ACC112 (cell line): ENCODE measurements around the gene WDR6.

Source experiments
- H2AFZ ChIP-seq: fragments of 200-600 bp; sonication (generic); one replicate; pipeline ENCODE4 v1.6.0; 2017; ENCODE audit warnings: antibody characterized with exemption, low read length; ENCODE audit not compliant: unreplicated experiment
- H3K27ac ChIP-seq: fragments of 200-600 bp; sonication (generic); 2 replicates; pipeline ENCODE4 v1.5.1; 2014; ENCODE audit warnings: low read depth, mild to moderate bottlenecking, antibody characterized with exemption, low read length, moderate library complexity
- H3K27me3 ChIP-seq: fragments of 200-600 bp; sonication (generic); 2 replicates; pipeline ENCODE4 v1.6.1; 2014; ENCODE audit warnings: mild to moderate bottlenecking, antibody characterized with exemption, low read length, moderate library complexity, mixed read lengths; ENCODE audit not compliant: insufficient read depth
- H3K36me3 ChIP-seq: fragments of 200-600 bp; sonication (generic); 2 replicates; pipeline ENCODE4 v1.6.1; 2016; ENCODE audit warnings: mild to moderate bottlenecking, antibody characterized with exemption, low read length, moderate library complexity, mixed read lengths; ENCODE audit not compliant: insufficient read depth
- H3K4me1 ChIP-seq: fragments of 200-600 bp; sonication (generic); one replicate; pipeline ENCODE4 v1.6.1; 2016; ENCODE audit warnings: low read length, mixed read lengths; ENCODE audit not compliant: insufficient read depth, unreplicated experiment, control insufficient read depth
- H3K4me3 ChIP-seq: fragments of 200-600 bp; sonication (generic); 2 replicates; pipeline ENCODE4 v1.5.1; 2014; ENCODE audit warnings: mild to moderate bottlenecking, low read depth, low read length
- H3K79me2 ChIP-seq: fragments of 200-600 bp; sonication (generic); one replicate; pipeline ENCODE4 v1.6.0; 2016; ENCODE audit warnings: low read length; ENCODE audit not compliant: control insufficient read depth, unreplicated experiment, insufficient read depth

WDR6 gene

DNA sequence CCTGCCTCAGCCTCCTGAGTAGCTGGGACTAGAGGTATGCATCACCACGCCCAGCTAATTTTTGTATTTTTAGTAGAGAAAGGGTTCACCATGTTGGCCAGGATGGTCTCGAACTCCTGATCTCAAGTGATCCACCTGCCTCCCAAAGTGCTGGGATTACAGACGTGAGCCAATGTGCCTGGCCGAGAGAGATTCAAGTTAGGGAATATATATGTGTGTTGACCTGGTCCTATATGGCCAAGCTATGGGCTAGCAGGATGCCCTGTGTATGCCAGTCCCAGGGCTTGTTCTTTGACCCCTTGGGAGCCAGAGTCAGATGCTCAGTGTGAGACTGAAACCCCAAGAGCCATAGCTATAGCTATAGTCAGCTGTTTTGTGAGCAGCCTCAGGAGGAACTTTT, 16.6 kb downstream of the WDR6 start:
- H3K36me3 ChIP-seq = peaks cover 38% of the 10 kb centered on the region
- H3K4me1 ChIP-seq = peaks cover 55% of the 10 kb centered on the region
- H3K79me2 ChIP-seq = peaks cover 49% of the 10 kb centered on the region
- no peak overlapping the region for H3K4me3 ChIP-seq
- H3K27me3 ChIP-seq = no peaks in the 10 kb centered on the region
- no peak overlapping the region for H3K27ac ChIP-seq
- no peak overlapping the region for H2AFZ ChIP-seq

DNA sequence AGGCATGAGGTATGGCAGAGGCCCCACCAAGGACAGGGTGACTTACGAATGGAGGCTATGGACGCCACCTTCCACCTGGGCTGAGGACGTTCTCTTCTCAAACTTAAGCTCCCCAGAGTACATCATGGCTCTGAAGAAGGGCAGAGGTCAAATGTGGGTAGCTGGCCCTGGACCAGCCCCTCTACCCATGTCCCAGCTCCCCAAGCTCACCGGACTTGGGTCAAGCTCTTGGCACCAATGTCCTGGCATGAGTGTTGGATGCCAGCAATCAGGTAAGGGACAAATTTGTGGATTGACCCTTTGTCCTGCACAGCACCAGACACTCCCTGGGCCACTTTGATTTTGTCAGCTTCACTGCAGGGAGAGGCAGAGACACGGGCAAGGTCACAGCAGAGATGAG, 17.3 kb downstream of the WDR6 start:
- Histone ChIP-seq H3K79me2 (peaks cover 53% of the 10 kb centered on the region), H3K4me3 (no peak overlapping the region), H3K27ac (no peak overlapping the region), H3K36me3 (peaks cover 38% of the 10 kb centered on the region), H3K4me1 (peaks cover 55% of the 10 kb centered on the region), H2AFZ (no peak overlapping the region), H3K27me3 (no peaks in the 10 kb centered on the region)

DNA sequence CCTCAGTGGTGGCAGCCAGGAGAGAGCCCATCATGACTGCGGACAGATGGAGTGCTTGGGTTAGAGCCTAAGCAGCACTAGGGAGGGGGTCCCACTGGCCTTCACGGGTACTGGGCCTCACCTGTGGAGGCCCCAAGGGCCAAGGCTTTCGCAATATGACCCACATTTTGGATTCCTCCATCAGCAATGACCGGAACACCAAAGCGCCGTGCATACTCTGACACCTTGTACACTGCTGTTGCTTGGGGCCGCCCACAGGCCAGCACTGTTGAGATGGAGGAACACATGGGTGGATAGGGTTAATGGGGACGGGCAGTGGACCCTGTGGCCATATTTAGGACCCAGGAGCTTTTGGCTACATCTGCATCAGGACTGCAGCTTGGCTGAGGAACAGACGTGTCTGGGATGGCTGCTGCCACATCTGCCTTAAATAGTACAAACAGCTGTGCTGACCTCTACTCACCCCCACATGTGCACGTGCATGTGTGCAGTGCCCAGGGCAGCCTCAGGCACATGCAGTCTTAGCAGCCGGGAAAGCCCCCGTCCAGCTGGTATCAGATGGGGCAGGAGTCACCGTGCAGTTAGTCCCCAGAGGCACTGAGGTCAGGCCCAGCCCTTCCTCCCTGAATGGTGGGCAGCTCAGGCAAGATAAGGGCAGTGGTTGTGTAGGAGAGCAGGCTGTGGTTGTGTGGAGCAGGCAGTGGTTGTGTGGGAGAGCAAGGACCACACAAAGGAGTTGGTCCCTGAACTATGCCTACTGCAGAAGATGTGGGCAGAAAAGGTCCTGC, 18.0 kb downstream of the WDR6 start:
- no peak overlapping the region for H3K27ac ChIP-seq
- H3K36me3 ChIP-seq = peaks cover 38% of the 10 kb centered on the region
- H3K4me1 ChIP-seq = peaks cover 48% of the 10 kb centered on the region
- no peak overlapping the region for H3K4me3 ChIP-seq
- H3K79me2 ChIP-seq = peaks cover 50% of the 10 kb centered on the region
- H2AFZ ChIP-seq = no peak overlapping the region
- H3K27me3 ChIP-seq = no peaks in the 10 kb centered on the region

DNA sequence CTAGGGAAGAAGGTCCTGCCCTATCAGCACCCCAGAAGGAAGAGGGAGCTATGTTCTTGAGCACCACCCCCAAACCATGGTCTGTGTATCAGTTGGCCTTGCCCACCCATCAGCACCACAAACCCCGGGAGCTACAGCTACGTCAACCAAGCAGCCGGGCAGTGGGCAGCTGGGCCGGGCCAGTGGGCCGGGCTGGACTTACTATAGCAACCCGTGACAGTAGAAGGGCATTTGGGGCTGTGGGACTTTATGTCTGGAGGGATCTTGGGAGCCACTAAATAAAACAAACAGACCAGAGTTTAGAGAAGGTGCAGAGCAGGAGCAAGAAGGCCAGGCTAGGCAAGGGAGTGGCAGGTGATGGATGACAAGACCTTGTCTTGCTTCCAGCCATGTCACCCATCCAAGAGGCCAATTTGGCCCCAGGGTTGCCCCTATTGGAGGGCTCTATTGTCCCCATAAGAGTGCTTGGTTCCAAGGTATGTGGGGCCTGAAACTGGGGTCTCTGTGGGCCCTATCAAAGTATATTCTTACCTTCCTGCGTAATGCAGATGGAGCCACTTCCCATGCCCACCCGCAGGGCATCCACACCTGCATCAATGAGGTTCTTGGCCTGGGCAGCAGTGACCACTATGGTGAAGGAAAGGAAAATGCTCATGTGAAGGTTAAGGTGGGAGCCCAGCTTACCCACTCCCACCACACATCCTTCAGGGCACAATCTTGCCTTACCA, 18.8 kb downstream of the WDR6 start:
- Histone ChIP-seq H3K27ac (no peak overlapping the region), H3K36me3 (peaks cover 38% of the 10 kb centered on the region), H3K79me2 (peaks cover 42% of the 10 kb centered on the region), H3K27me3 (no peaks in the 10 kb centered on the region), H2AFZ (no peak overlapping the region), H3K4me1 (peaks cover 47% of the 10 kb centered on the region), H3K4me3 (no peak overlapping the region)

DNA sequence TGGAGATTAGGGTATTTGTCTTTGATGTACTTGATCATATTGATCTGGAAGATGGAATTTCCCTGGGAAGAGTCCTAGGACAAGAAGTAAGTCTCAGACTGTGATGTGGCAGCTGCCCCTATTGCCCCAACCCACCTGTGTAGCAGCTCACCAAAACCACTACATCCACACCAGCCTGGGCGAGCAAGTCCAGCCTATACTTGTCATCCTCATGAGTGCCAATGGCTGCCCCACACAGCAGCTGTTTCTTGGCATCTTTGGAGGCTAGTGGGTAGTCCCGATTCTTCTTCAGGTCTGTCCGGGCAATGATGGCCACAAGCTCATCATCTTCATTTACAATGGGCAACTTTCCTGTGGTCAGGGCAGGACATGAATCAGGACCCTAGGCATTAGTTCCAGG, 19.3 kb downstream of the WDR6 start:
- H3K79me2 ChIP-seq = peaks cover 39% of the 10 kb centered on the region
- H3K4me3 ChIP-seq = no peak overlapping the region
- H3K36me3 ChIP-seq = peaks cover 38% of the 10 kb centered on the region
- no peak overlapping the region for H2AFZ ChIP-seq
- H3K27me3 ChIP-seq = no peaks in the 10 kb centered on the region
- H3K4me1 ChIP-seq = peaks cover 47% of the 10 kb centered on the region
- H3K27ac ChIP-seq = no peak overlapping the region

DNA sequence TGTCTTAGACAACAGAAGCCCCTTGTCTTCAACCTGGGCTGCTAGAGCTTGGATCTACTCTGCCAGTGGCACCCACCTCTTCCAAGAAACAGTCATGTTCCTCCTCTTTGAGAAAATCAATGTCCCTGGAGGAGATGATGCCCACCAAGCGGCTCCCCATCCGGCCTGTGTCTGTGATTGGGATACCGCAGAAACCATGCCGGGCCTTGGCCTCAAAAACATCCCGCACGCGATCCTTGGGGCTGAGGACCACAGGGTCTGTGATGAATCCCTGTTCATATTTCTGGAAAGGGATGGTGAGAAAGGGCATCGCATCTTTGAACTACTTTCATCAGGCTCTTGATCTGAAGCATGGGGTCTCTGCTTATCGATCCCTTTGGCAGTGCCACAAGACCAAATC, 20.4 kb downstream of the WDR6 start:
- peaks cover 41% of the 10 kb centered on the region for H3K36me3 ChIP-seq
- peak overlapping the region; percentile 92 for H3K4me3 ChIP-seq
- no peaks in the 10 kb centered on the region for H3K27me3 ChIP-seq
- H2AFZ ChIP-seq = no peak overlapping the region
- peaks cover 34% of the 10 kb centered on the region for H3K79me2 ChIP-seq
- peaks cover 52% of the 10 kb centered on the region for H3K4me1 ChIP-seq
- no peak overlapping the region for H3K27ac ChIP-seq

DNA sequence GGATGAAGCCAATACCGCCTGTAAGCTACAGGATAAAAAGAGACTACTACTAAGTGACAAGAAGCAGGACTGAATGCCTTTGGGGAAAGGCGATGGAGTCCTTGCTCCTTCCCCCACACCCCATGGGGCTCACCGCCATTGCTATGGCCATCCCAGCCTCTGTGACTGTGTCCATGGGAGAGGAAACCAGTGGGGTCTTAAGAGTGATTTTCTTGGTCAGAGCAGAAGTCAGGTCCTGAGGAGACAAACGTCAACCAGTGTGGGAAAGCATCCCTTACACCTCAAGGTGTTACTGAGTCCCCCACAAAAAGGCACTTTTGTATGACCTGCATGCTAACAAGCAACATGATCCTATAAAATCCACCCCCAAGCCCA, 21.1 kb downstream of the WDR6 start:
- Histone ChIP-seq H3K27me3 (no peaks in the 10 kb centered on the region), H3K36me3 (peaks cover 41% of the 10 kb centered on the region), H2AFZ (no peak overlapping the region), H3K4me3 (peak overlapping the region; percentile 92), H3K27ac (no peak overlapping the region), H3K4me1 (peaks cover 54% of the 10 kb centered on the region), H3K79me2 (peaks cover 31% of the 10 kb centered on the region)

DNA sequence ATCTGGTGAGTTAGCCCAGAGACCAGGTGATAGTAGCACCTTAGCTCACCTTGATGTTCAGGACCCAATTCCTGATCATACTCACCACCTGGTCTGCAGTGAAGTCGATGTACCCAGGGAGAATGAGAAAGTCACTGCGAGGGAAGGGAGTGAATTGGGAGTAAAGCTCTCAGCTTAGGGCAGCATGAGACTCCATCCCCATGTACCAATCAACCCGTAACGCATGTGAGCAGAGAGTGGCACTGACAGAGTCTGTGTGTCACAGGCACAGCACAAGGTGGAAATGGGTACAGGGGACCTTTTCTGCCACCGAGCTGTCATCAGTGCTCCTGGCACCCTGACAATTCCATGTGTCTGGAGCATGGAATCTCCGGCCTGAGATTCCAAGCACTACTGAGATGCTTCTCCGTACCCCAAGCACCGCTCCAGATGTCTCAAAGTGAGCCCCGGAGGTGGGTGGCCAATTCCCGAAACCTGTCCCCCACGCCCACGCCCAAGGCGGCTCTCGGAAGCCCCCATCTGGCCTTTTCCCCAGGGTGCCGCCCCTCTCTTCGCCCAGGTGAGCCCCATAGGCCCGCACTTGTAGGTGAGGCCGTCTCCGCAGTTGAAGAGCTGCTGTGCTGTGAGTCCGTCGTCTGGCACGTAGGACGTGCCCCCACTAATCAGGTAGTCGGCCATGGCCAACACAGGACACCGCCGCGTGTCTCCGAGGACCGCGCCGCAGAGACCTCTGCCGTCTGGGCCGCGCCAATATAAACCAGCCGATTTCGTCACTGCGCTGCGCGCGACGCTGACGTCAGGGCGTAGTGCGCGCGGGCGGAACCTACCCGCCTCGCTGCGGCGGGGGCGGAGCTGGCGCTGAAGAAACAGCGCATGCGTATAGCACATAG, 21.7 kb downstream of the WDR6 start, which contains the start of gene IMPDH2:
Gene IMPDH2, minus strand, starts transcription at position 726 of the 890 bp plus-strand sequence. Its CDS starts 48 bp downstream, at position 678.
- H2AFZ ChIP-seq = peak within 1 kb of the TSS; percentile 16
- peaks cover 39% of the 10 kb centered on the region for H3K36me3 ChIP-seq
- peak within 1 kb of the TSS; percentile 92 for H3K4me3 ChIP-seq
- no peaks in the 10 kb centered on the region for H3K27me3 ChIP-seq
- H3K4me1 ChIP-seq = peaks cover 53% of the 10 kb centered on the region
- H3K79me2 ChIP-seq = peaks cover 29% of the 10 kb centered on the region
- peak within 1 kb of the TSS; percentile 49 for H3K27ac ChIP-seq

DNA sequence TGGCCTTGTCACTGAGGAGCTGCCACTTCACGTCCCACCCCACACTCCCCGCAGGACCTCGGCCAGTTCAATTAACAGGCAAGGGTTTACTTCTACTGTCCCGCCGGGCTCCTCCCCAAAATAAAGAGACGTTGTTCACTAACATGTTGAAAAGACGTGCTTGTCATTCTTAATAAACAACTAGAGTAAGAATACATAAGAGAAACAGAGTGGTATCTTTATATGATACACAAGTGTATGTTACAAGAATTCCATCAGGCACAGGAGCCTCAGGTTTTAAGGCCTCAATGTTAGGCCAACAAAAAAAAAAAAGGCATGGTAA, 22.3 kb downstream of the WDR6 start:
- H3K27me3 ChIP-seq = no peaks in the 10 kb centered on the region
- H3K79me2 ChIP-seq = peaks cover 27% of the 10 kb centered on the region
- H2AFZ ChIP-seq = peak overlapping the region; percentile 16
- H3K4me3 ChIP-seq = peak overlapping the region; percentile 92
- peak overlapping the region; percentile 34 for H3K27ac ChIP-seq
- H3K4me1 ChIP-seq = peaks cover 50% of the 10 kb centered on the region
- H3K36me3 ChIP-seq = peaks cover 35% of the 10 kb centered on the region

DNA sequence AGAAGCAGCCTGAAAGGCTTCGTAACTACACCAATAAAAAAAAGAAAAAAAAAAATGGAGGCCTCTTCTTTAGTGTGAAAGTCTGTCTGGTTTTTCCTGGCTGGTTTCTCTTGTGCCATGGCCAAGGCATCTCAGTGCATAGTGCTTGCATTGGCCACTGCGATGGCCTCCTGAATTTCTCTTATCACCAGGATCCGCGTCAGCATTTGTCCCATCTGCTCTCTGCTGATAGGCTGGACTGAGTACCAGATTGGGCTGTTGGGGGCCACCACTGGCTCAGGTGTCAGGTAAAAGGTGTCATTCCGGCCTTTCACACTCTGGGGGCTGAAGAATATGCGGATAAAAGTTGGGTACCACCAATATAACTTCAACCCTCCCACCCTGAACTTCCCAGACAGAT, 23.1 kb downstream of the WDR6 start:
- peaks cover 31% of the 10 kb centered on the region for H3K36me3 ChIP-seq
- H3K79me2 ChIP-seq = peaks cover 27% of the 10 kb centered on the region
- H2AFZ ChIP-seq = no peak overlapping the region
- no peaks in the 10 kb centered on the region for H3K27me3 ChIP-seq
- 0 out of 2 replicates have a peak overlapping the region, but pooled peaks have one; percentile 34 for H3K27ac ChIP-seq
- H3K4me1 ChIP-seq = peaks cover 47% of the 10 kb centered on the region
- no peak overlapping the region for H3K4me3 ChIP-seq
